GM12865 (cell line): ENCODE measurements around the gene PTGDS.

Experiments used
- DNase-seq: peaks from one replicate; pipeline ENCODE4 v3.0.0; 2010; ENCODE audit warnings: low read depth
- H3K4me3 ChIP-seq: 2 replicates; pipeline ENCODE4 v1.5.1; 2011; ENCODE audit warnings: mild to moderate bottlenecking, low read depth, low read length, control low read depth
- CTCF ChIP-seq: IDR thresholded peaks from 2 replicates; pipeline ENCODE4 v1.5.1; 2011; ENCODE audit warnings: low read length, control low read depth, low read depth, inconsistent platforms; ENCODE audit not compliant: insufficient read depth; ENCODE audit errors: missing control alignments

Gene PTGDS

GRCh38 chr9:136958473-136958872 is 18.8 kb upstream of the PTGDS start:
- no peak for TF ChIP-seq CTCF
- no peak for DNase-seq
- no peak overlapping the region for H3K4me3 ChIP-seq

- no peak for TF ChIP-seq CTCF
- no peak overlapping the region for H3K4me3 ChIP-seq
- no peak for DNase-seq
These were observed 18.1 kb upstream of the PTGDS start for GRCh38 chr9:136958898-136959850.

- no peak for DNase-seq
- H3K4me3 ChIP-seq = no peak overlapping the region
- no peak for TF ChIP-seq CTCF
These were observed 16.9 kb upstream of the PTGDS start for GRCh38 chr9:136960212-136960937.

GRCh38 chr9:136960938-136961275 is 16.4 kb upstream of the PTGDS start:
- no peak overlapping the region for H3K4me3 ChIP-seq
- DNase-seq = no peak
- no peak for TF ChIP-seq CTCF

- no peak for TF ChIP-seq CTCF
- H3K4me3 ChIP-seq = no peak overlapping the region
- no peak for DNase-seq
These were observed 15.8 kb upstream of the PTGDS start for GRCh38 chr9:136961279-136962065.

GRCh38 chr9:136962163-136962562 is 15.1 kb upstream of the PTGDS start:
- no peak for TF ChIP-seq CTCF
- no peak for DNase-seq
- H3K4me3 ChIP-seq = no peak overlapping the region
